Parathyroid adenoma (tissue), 2 donors: Measurements from ENCODE around the gene FAM222B.

Experiments used
- H2AFZ ChIP-seq: fragments of 300-600 bp; sonication (generic); one replicate; pipeline ENCODE4 v1.7.0; 2017; ENCODE audit warnings: antibody characterized with exemption, mild to moderate bottlenecking
- H3K27ac ChIP-seq: fragments of 300-600 bp; sonication (generic); one replicate; pipeline ENCODE4 v1.7.0; 2017
- H3K27me3 ChIP-seq: fragments of 300-600 bp; sonication (generic); one replicate; pipeline ENCODE4 v1.7.0; 2017; ENCODE audit warnings: low read length; ENCODE audit not compliant: control insufficient read depth, insufficient read depth
- H3K36me3 ChIP-seq: fragments of 300-600 bp; sonication (generic); one replicate; pipeline ENCODE4 v1.7.0; 2017; ENCODE audit warnings: low read length; ENCODE audit not compliant: control insufficient read depth, insufficient read depth
- H3K4me1 ChIP-seq: fragments of 300-600 bp; sonication (generic); one replicate; pipeline ENCODE4 v1.7.0; 2017; ENCODE audit warnings: control low read depth
- H3K4me2 ChIP-seq: fragments of 300-600 bp; sonication (generic); one replicate; pipeline ENCODE4 v1.7.0; 2017; ENCODE audit warnings: low read length
- H3K4me3 ChIP-seq: fragments of 300-600 bp; sonication (generic); one replicate; pipeline ENCODE4 v1.7.0; 2017; ENCODE audit warnings: low read depth, low read length
- H3K79me2 ChIP-seq: fragments of 300-600 bp; sonication (generic); one replicate; pipeline ENCODE4 v1.7.0; 2017; ENCODE audit warnings: control low read depth
- H3K9ac ChIP-seq: fragments of 300-600 bp; sonication (generic); one replicate; pipeline ENCODE4 v1.7.0; 2017; ENCODE audit warnings: mild to moderate bottlenecking
- H3K9me3 ChIP-seq: fragments of 300-600 bp; sonication (generic); one replicate; pipeline ENCODE4 v1.7.0; 2017; ENCODE audit warnings: low read length; ENCODE audit not compliant: control insufficient read depth
- CTCF ChIP-seq: fragments of 300-600 bp; sonication (generic); IDR thresholded peaks from one replicate; pipeline ENCODE4 v1.7.0; 2017; ENCODE audit warnings: antibody characterized with exemption, mild to moderate bottlenecking
- donor health status: primary hyperparathyroidism.

FAM222B gene

GRCh38 chr17:28882154-28882895 lies 39.7 kb upstream of the FAM222B start:
- no peak overlapping the region for H3K27ac ChIP-seq
- no peak for TF ChIP-seq CTCF
- no peaks in the 10 kb centered on the region for H3K27me3 ChIP-seq
- H3K9me3 ChIP-seq, result no peaks in the 10 kb centered on the region
- no peaks in the 10 kb centered on the region for H3K36me3 ChIP-seq
- no peaks in the 10 kb centered on the region for H3K4me1 ChIP-seq
- H3K79me2 ChIP-seq, result peaks cover 6% of the 10 kb centered on the region
- H3K4me3 ChIP-seq, result no peak overlapping the region
- H3K9ac ChIP-seq, result no peak overlapping the region
- H3K4me2 ChIP-seq, result no peak overlapping the region
- H2AFZ ChIP-seq, result no peak overlapping the region

- H3K36me3 ChIP-seq, result no peaks in the 10 kb centered on the region
- H3K4me2 ChIP-seq, result no peak overlapping the region
- no peak for TF ChIP-seq CTCF
- H3K9ac ChIP-seq, result no peak overlapping the region
- H3K9me3 ChIP-seq, result no peaks in the 10 kb centered on the region
- H3K4me3 ChIP-seq, result no peak overlapping the region
- no peak overlapping the region for H3K27ac ChIP-seq
- H3K27me3 ChIP-seq, result no peaks in the 10 kb centered on the region
- no peaks in the 10 kb centered on the region for H3K4me1 ChIP-seq
- H3K79me2 ChIP-seq, result peaks cover 3% of the 10 kb centered on the region
- H2AFZ ChIP-seq, result no peak overlapping the region
These were observed 39.0 kb upstream of the FAM222B start for GRCh38 chr17:28881533-28882056.

GRCh38 chr17:28880572-28880945 lies 38.0 kb upstream of the FAM222B start:
- Histone ChIP-seq H3K36me3 (no peaks in the 10 kb centered on the region), H3K27me3 (no peaks in the 10 kb centered on the region), H2AFZ (no peak overlapping the region), H3K27ac (no peak overlapping the region), H3K9ac (no peak overlapping the region), H3K4me2 (no peak overlapping the region), H3K4me3 (no peak overlapping the region), H3K4me1 (no peaks in the 10 kb centered on the region), H3K9me3 (no peaks in the 10 kb centered on the region), H3K79me2 (no peaks in the 10 kb centered on the region)
- TF ChIP-seq CTCF, result no peak

- H2AFZ ChIP-seq, result no peak overlapping the region
- no peak overlapping the region for H3K9ac ChIP-seq
- H3K36me3 ChIP-seq, result no peaks in the 10 kb centered on the region
- no peaks in the 10 kb centered on the region for H3K4me1 ChIP-seq
- no peak overlapping the region for H3K4me3 ChIP-seq
- H3K27ac ChIP-seq, result no peak overlapping the region
- no peak for TF ChIP-seq CTCF
- no peaks in the 10 kb centered on the region for H3K9me3 ChIP-seq
- H3K27me3 ChIP-seq, result no peaks in the 10 kb centered on the region
- no peaks in the 10 kb centered on the region for H3K79me2 ChIP-seq
- H3K4me2 ChIP-seq, result no peak overlapping the region
These were observed 37.4 kb upstream of the FAM222B start for GRCh38 chr17:28879886-28880571.
